AG04450 (cell line): Measurements from ENCODE around the gene DNM3. TPM values are rescaled to one million over a fixed set of nuclear protein-coding genes. Genes with fewer than 3 reads are reported as not detected.

Source experiments
- CTCF ChIA-PET: fragments of 300-600, 350-600 bp; formaldehyde crosslinking; extraction: SDS; loops from one replicate; lab custom pipeline; 2022; ENCODE audit warnings: antibody characterized with exemption, inconsistent platforms; lab: Charles Lee
- POLR2A ChIA-PET: fragments of 350-600 bp; formaldehyde crosslinking; extraction: SDS; loops from one replicate; lab custom pipeline; 2021; ENCODE audit warnings: antibody characterized with exemption, inconsistent platforms; lab: Yijun Ruan, JAX
- DNase-seq: peaks from one replicate; pipeline ENCODE4 v3.0.0-alpha.2; 2011; ENCODE audit warnings: low read depth, low spot score
- H3K27ac ChIP-seq: one replicate; pipeline ENCODE4 v1.5.1; 2012; ENCODE audit warnings: low read depth, low read length, control low read depth
- H3K27me3 ChIP-seq: one replicate; pipeline ENCODE4 v1.6.0; 2012; ENCODE audit warnings: low read length; ENCODE audit not compliant: control insufficient read depth, insufficient read depth
- H3K4me3 ChIP-seq: 2 replicates; pipeline ENCODE4 v1.5.1; 2011; ENCODE audit warnings: mild to moderate bottlenecking, low read depth, low read length, control low read depth
- H3K9me3 ChIP-seq: 2 replicates; pipeline ENCODE4 v1.5.1; 2012; ENCODE audit warnings: low read length; ENCODE audit not compliant: control insufficient read depth, insufficient read depth
- polyA plus RNA-seq: library from polyadenylated mRNA; depleted of rRNA; stranded (reverse); fragments of >200 nt; gene quantifications from 2 replicates; pipeline ENCODE4 v1.2.3, GENCODE V29; 2011
- TF ChIP-seq, protein P1 (sequence below): IDR thresholded peaks from 2 replicates; pipeline ENCODE4 v1.5.1; 2011; ENCODE audit warnings: low read depth, low read length, control low read depth, inconsistent platforms

The DNM3 gene
- polyA plus RNA-seq, 1 experiment, result 0.37 TPM

DNA sequence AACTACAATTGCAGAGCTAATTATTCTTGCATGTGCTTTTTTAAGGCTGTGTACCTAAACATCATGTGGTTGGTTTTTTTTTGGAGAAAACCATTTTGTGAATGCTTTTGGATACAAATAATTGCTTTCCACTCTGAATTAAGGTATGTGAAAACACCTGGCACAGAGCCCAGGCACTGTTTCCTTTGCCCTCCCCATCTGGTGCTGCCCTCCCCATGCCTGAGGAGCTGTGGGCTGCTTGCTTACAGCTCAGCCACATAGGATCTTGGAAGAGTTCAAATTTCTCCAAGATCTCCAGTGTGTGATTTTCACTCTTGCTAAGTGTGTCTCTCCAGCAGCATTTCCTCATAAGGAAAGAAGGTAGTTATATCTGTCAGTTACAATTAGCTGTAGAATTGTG is 27.8 kb downstream of the DNM3 start:
- ChIA-PET CTCF (interaction anchor here (0.6 to 1.8 kb wide), 2 partner anchors 42 to 133 kb away, joined by 3 to 4 read pairs; no protein-coding TSS in a partner anchor), POLR2A (no interaction called here)
- TF ChIP-seq, protein P1, sequence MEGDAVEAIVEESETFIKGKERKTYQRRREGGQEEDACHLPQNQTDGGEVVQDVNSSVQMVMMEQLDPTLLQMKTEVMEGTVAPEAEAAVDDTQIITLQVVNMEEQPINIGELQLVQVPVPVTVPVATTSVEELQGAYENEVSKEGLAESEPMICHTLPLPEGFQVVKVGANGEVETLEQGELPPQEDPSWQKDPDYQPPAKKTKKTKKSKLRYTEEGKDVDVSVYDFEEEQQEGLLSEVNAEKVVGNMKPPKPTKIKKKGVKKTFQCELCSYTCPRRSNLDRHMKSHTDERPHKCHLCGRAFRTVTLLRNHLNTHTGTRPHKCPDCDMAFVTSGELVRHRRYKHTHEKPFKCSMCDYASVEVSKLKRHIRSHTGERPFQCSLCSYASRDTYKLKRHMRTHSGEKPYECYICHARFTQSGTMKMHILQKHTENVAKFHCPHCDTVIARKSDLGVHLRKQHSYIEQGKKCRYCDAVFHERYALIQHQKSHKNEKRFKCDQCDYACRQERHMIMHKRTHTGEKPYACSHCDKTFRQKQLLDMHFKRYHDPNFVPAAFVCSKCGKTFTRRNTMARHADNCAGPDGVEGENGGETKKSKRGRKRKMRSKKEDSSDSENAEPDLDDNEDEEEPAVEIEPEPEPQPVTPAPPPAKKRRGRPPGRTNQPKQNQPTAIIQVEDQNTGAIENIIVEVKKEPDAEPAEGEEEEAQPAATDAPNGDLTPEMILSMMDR, result no peak
- Histone ChIP-seq H3K27ac (no peak overlapping the region), H3K4me3 (no peak overlapping the region), H3K27me3 (no peaks in the 10 kb centered on the region), H3K9me3 (no peaks in the 10 kb centered on the region)
- DNase-seq, result no peak

DNA sequence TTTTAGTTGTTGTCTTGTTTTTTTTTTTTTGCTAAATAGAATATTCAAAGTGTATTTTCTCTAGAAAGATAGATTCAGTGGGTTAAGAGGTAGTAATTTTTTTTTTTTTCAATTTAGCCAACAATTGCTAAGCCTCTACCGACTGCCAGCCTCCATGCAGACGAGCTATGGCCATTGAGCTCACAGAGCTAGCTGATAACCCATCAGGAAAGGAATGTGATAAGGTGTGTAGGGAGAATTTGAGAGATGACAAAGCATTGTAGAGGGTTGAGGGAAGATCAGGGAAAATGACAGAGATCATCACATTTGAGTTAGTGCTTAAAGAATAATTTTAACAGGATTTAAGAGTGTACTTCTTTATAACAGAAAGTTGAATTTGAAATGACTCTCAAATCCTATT is 30.6 kb downstream of the DNM3 start:
- ChIA-PET POLR2A (no interaction called here), CTCF (no interaction called here)
- Histone ChIP-seq H3K9me3 (no peaks in the 10 kb centered on the region), H3K4me3 (no peak overlapping the region), H3K27me3 (no peaks in the 10 kb centered on the region), H3K27ac (no peak overlapping the region)
- TF ChIP-seq, protein P1, result no peak
- no peak for DNase-seq

DNA sequence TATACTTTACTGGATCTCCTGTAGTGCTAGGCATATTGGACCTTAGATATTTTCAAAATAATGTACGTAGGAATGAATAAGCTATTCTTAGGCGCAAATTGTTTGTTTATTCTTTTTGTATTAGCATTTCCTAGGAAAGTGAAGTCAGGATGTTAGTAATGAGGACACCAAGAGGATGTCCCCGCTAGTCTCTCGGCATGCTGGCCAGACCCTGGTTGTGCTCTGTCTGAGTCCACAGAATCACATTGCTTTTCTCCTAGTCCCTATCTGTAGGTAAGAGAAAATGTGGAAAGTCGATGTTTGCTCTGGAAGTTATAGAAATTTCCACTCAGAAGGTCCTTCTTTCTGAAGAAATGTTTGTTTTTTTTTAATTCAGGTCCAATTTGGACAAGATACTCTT is 31.1 kb downstream of the DNM3 start:
- ChIA-PET POLR2A (no interaction called here), CTCF (no interaction called here)
- TF ChIP-seq, protein P1, result no peak
- H3K9me3 ChIP-seq, result no peaks in the 10 kb centered on the region
- H3K27ac ChIP-seq, result no peak overlapping the region
- no peak for DNase-seq
- H3K4me3 ChIP-seq, result no peak overlapping the region
- no peaks in the 10 kb centered on the region for H3K27me3 ChIP-seq

DNA sequence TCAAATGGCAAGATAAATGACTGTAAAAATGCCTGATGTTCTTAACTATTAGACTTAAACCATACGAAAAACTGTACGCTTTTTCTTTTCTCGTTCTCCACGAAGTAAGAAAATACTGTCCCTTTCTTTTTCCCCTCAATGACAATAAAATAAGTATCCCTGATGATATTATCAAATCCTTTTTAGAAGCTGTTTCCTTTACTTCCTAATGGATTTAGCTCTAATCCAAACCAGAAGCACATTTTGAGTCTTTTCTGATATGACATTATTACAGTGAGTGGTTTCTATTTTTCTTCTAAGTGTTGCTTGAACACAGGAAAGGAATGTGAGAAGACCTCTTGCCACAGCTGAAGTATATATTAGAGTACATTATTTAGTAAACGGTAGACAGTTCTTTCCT is 32.4 kb downstream of the DNM3 start:
- CTCF ChIA-PET, result no interaction called here
- POLR2A ChIA-PET, result no interaction called here

GRCh38 chr1:171877701-171878100 is 36.4 kb downstream of the DNM3 start:
- ChIA-PET POLR2A (no interaction called here), CTCF (no interaction called here)
- TF ChIP-seq, protein P1, result no peak
- no peak for DNase-seq
- Histone ChIP-seq H3K9me3 (no peaks in the 10 kb centered on the region), H3K27me3 (no peaks in the 10 kb centered on the region), H3K27ac (no peak overlapping the region), H3K4me3 (no peak overlapping the region)

More for the DNA sequence above, 32.4 kb downstream of the DNM3 start:
- DNase-seq, result no peak
- Histone ChIP-seq H3K27me3 (no peaks in the 10 kb centered on the region), H3K27ac (no peak overlapping the region), H3K4me3 (no peak overlapping the region), H3K9me3 (no peaks in the 10 kb centered on the region)
- TF ChIP-seq, protein P1, result no peak
